Iris pigment epithelial cell (primary cell): ENCODE data around the gene ZNF581.

Source experiments
- DNase-seq: peaks from one replicate; pipeline ENCODE4 v3.0.0-alpha.2; 2011; ENCODE audit warnings: low read depth

ZNF581 gene

GRCh38 chr19:55694656-55695491, 51.4 kb downstream of the ZNF581 start:
- no peak for DNase-seq
